ENCODE measurements around the gene PNMA8C.

The PNMA8C gene

DNA sequence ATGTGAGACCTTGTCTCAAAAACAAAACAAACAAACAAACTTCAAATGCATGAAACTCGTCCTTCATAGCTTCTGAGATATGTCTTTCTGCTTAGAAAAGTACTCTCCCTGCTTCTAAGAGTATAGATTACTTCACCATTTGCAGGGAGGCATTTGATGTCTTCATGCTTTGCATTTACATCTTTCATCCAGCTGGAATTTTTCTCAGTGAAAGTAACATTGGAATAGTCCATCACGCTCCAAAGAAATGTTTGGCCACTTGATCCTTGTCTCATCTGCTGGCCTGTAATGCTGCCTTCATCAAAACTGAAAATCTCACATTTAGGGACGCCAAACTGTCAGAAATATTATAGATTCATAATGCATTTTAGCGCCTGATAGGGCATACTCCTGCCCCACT is 23.4 kb upstream of the PNMA8C start:
- H3K4me1 ChIP-seq: no peaks in the 10 kb centered on the region
- DNase-seq: no peak
- no peaks in the 10 kb centered on the region for H3K36me3 ChIP-seq
- H3K27me3 ChIP-seq: no peaks in the 10 kb centered on the region
- H3K9me3 ChIP-seq: 0 out of 2 replicates have a peak, but pooled peaks cover 2% of the 10 kb centered on the region
- H3K4me3 ChIP-seq (ENCODE audit: low read depth, low read length): no peak overlapping the region
- TF ChIP-seq, protein P1, sequence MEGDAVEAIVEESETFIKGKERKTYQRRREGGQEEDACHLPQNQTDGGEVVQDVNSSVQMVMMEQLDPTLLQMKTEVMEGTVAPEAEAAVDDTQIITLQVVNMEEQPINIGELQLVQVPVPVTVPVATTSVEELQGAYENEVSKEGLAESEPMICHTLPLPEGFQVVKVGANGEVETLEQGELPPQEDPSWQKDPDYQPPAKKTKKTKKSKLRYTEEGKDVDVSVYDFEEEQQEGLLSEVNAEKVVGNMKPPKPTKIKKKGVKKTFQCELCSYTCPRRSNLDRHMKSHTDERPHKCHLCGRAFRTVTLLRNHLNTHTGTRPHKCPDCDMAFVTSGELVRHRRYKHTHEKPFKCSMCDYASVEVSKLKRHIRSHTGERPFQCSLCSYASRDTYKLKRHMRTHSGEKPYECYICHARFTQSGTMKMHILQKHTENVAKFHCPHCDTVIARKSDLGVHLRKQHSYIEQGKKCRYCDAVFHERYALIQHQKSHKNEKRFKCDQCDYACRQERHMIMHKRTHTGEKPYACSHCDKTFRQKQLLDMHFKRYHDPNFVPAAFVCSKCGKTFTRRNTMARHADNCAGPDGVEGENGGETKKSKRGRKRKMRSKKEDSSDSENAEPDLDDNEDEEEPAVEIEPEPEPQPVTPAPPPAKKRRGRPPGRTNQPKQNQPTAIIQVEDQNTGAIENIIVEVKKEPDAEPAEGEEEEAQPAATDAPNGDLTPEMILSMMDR (IDR thresholded peaks at IDR 0.05; ENCODE audit: low read depth, low read length): no peak

DNA sequence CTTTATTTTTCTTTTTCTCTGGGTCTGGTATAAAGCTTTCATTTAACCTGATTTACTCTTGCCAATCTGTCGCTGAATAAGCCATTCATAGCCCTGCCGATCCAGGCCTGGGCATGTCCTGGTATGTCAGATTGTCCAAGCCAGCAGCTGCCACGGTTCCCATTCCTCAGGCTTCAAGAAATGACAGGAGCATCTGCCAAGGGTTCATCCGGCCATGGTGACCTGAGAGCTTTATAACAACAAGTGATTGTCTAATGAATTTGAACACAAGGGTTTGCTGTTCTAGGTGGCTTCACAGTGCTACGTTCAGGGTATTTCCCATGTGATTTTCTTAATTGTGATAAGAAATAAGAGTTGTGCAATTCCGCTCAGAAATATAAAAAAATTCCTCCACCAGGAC is 22.6 kb upstream of the PNMA8C start:
- TF ChIP-seq, protein P1 (IDR thresholded peaks at IDR 0.05; ENCODE audit: low read depth, low read length): no peak
- H3K27me3 ChIP-seq: no peaks in the 10 kb centered on the region
- H3K9me3 ChIP-seq: 0 out of 2 replicates have a peak, but pooled peaks cover 2% of the 10 kb centered on the region
- no peak for DNase-seq
- no peak overlapping the region for H3K4me3 ChIP-seq (ENCODE audit: low read depth, low read length)
- no peaks in the 10 kb centered on the region for H3K4me1 ChIP-seq
- no peaks in the 10 kb centered on the region for H3K36me3 ChIP-seq

DNA sequence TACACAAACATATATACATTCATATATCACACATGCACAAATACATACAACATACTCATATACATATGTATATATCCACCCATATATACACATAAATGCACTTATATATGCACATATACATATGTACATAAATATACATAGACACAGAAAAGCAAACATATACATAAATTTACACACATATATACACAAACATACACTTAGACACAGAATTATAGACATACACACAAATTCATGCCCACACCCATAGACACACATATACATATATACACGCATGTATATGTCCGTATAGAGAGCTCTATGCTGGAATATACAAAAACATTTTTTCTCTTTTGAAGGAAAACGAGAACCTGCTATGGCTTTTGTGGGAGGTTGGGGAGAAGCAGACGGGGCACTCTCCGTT is 22.0 kb upstream of the PNMA8C start:
- Histone ChIP-seq H3K4me1 (no peaks in the 10 kb centered on the region), H3K27me3 (no peaks in the 10 kb centered on the region), H3K9me3 (0 out of 2 replicates have a peak, but pooled peaks cover 2% of the 10 kb centered on the region), H3K4me3 (ENCODE audit: low read depth, low read length) (no peak overlapping the region), H3K36me3 (no peaks in the 10 kb centered on the region)
- TF ChIP-seq, protein P1 (IDR thresholded peaks at IDR 0.05; ENCODE audit: low read depth, low read length): no peak
- no peak for DNase-seq

DNA sequence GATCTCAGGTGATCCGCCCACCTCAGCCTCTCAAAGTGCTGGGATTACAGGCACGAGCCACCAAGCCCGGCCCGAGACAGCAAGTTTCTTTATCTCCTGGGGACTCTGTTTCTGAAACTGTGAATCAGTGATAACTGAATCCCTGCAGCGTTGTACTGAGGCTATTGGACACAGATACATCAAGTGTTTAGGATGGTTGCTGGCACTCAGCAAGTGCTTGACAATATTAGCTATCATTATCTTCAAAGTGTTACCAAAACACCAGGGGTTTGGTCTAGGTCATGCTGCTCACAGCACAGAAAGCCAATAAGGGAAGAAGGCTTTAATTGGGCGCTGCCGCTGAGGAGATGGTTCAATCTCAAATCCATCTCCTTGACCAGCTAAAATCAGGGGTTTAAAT is 20.5 kb upstream of the PNMA8C start:
- TF ChIP-seq, protein P1 (IDR thresholded peaks at IDR 0.05; ENCODE audit: low read depth, low read length): no peak
- DNase-seq: no peak
- H3K36me3 ChIP-seq: no peaks in the 10 kb centered on the region

DNA sequence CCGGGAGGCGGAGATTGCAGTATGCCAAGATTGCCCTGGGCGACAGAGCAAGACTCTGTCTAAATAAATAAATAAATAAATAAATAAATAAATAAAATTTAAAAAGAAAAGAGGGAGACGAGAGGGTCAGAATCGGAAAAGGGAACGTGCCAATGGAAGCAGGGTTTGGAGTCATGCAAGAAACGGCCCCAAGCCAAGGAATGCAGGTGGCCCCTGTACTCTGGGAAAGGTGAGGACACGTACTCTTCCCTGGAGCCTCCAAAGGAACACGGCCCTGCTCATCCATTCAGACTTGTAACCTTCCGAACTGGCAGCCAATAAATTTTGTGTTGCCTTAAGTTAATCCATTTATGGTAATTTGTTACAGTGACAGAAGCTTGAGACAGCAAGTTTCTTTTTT is 19.9 kb upstream of the PNMA8C start:
- Histone ChIP-seq H3K27me3 (no peaks in the 10 kb centered on the region), H3K9me3 (0 out of 2 replicates have a peak, but pooled peaks cover 2% of the 10 kb centered on the region), H3K4me3 (ENCODE audit: low read depth, low read length) (no peak overlapping the region), H3K4me1 (no peaks in the 10 kb centered on the region), H3K36me3 (no peaks in the 10 kb centered on the region)
- TF ChIP-seq, protein P1 (IDR thresholded peaks at IDR 0.05; ENCODE audit: low read depth, low read length): no peak
- DNase-seq: no peak

More for the DNA sequence above, 20.5 kb upstream of the PNMA8C start:
- Histone ChIP-seq H3K4me3 (ENCODE audit: low read depth, low read length) (no peak overlapping the region), H3K4me1 (no peaks in the 10 kb centered on the region), H3K9me3 (0 out of 2 replicates have a peak, but pooled peaks cover 2% of the 10 kb centered on the region), H3K27me3 (no peaks in the 10 kb centered on the region)

DNA sequence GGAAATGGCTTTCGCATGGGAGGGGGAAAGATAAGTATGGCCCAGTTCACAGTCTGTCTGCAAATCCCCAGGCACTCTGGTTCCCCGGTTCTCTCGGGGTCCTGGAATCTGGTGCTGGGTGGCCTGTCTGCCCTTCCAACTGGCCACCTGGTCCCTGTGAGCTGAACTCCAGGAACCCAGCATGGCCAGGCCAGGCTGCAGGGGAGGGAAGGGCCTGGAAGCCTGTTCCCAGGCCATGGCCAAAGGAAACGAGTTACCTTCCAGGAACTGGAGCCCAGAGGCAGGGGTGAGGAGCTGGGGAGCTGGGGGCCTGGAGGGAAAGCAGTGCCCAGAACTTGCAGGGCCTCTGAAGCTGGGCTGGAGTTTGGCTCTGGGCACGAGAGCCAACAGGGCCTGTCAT is 19.1 kb upstream of the PNMA8C start:
- no peak for DNase-seq
- Histone ChIP-seq H3K27me3 (no peaks in the 10 kb centered on the region), H3K4me3 (ENCODE audit: low read depth, low read length) (no peak overlapping the region), H3K36me3 (no peaks in the 10 kb centered on the region), H3K4me1 (no peaks in the 10 kb centered on the region), H3K9me3 (0 out of 2 replicates have a peak, but pooled peaks cover 2% of the 10 kb centered on the region)
- TF ChIP-seq, protein P1 (IDR thresholded peaks at IDR 0.05; ENCODE audit: low read depth, low read length): no peak

All from BE2C (cell line).